Keratinocyte (primary cell): Measurements from ENCODE around the gene TMEM204. TPM values are rescaled to one million over a fixed set of nuclear protein-coding genes. Genes with fewer than 3 reads are reported as not detected.

Experiments used
- DNase-seq: peaks from one replicate; pipeline ENCODE4 v3.0.0-alpha.2; 2011; ENCODE audit warnings: low read depth, missing footprints, low spot score
- FAIRE-seq: peaks from 2 replicates; lab custom pipeline; 2011; peaks lifted over from hg19 to GRCh38; lab: Jason Lieb, UNC
- H2AFZ ChIP-seq: 2 replicates; pipeline ENCODE4 v1.6.0; 2012; ENCODE audit warnings: low read length, control low read depth, inconsistent platforms; ENCODE audit not compliant: control insufficient read depth
- H3K27ac ChIP-seq: 2 replicates; pipeline ENCODE4 v1.5.1; 2011; ENCODE audit warnings: low read length; ENCODE audit not compliant: control insufficient read depth, insufficient read depth
- H3K27me3 ChIP-seq: 3 replicates; pipeline ENCODE4 v1.6.0; 2011; ENCODE audit warnings: low read length; ENCODE audit not compliant: control insufficient read depth, insufficient read depth; ENCODE audit errors: extremely low read depth
- H3K36me3 ChIP-seq, 2 experiments: 2 replicates in 1 of 2; 3 replicates in 1 of 2; pipeline ENCODE4 v1.5.1; 2011; ENCODE audit warnings: low read length in 2 of 2, mild to moderate bottlenecking in 1 of 2; ENCODE audit not compliant: control insufficient read depth in 2 of 2, insufficient read depth in 2 of 2; ENCODE audit errors: extremely low read depth in 1 of 2
- H3K4me1 ChIP-seq: 3 replicates; pipeline ENCODE4 v1.5.1; 2011; ENCODE audit warnings: low read length; ENCODE audit not compliant: control insufficient read depth, insufficient read depth; ENCODE audit errors: extremely low read depth
- H3K4me2 ChIP-seq: 3 replicates; pipeline ENCODE4 v1.6.0; 2011; ENCODE audit warnings: low read depth, low read length; ENCODE audit not compliant: control insufficient read depth, insufficient read depth; ENCODE audit errors: extremely low read depth
- H3K4me3 ChIP-seq, 3 experiments: fragments of 200-600 bp in 1 of 3; sonication (generic) in 1 of 3; 2 replicates in 2 of 3; 3 replicates in 1 of 3; pipeline ENCODE4 v1.5.1; 2011 to 2016; ENCODE audit warnings: low read length in 3 of 3, mild to moderate bottlenecking in 3 of 3, control low read depth in 2 of 3, inconsistent platforms in 1 of 3, low read depth in 1 of 3, mixed read lengths in 1 of 3, mixed run types in 1 of 3, moderate library complexity in 1 of 3; ENCODE audit not compliant: control insufficient read depth in 2 of 3, insufficient read depth in 2 of 3; ENCODE audit errors: extremely low read depth in 1 of 3
- H3K79me2 ChIP-seq: 2 replicates; pipeline ENCODE4 v1.6.0; 2012; ENCODE audit warnings: low read length; ENCODE audit not compliant: control insufficient read depth, insufficient read depth
- H3K9ac ChIP-seq: 3 replicates; pipeline ENCODE4 v1.6.0; 2011; ENCODE audit warnings: low read length; ENCODE audit not compliant: control insufficient read depth, insufficient read depth; ENCODE audit errors: extremely low read depth
- H3K9me1 ChIP-seq: 3 replicates; pipeline ENCODE4 v1.6.0; 2011; ENCODE audit warnings: low read length; ENCODE audit not compliant: control insufficient read depth, insufficient read depth; ENCODE audit errors: extremely low read depth
- H3K9me3 ChIP-seq: 2 replicates; pipeline ENCODE4 v1.5.1; 2012; ENCODE audit warnings: low read depth, low read length; ENCODE audit not compliant: control insufficient read depth
- H4K20me1 ChIP-seq: 3 replicates; pipeline ENCODE4 v1.6.0; 2011; ENCODE audit warnings: low read length; ENCODE audit not compliant: control insufficient read depth, insufficient read depth; ENCODE audit errors: extremely low read depth
- CTCF ChIP-seq, 3 experiments: IDR thresholded peaks in 1 of 3; conservative IDR thresholded peaks in 1 of 3; optimal IDR thresholded peaks in 1 of 3; 2 replicates in 2 of 3; 3 replicates in 1 of 3; pipeline versions ENCODE3 to v1.5.1; 2011; ENCODE audit warnings: low read length in 3 of 3, mild to moderate bottlenecking in 3 of 3, moderate library complexity in 2 of 3, control low read depth in 1 of 3, inconsistent platforms in 1 of 3; ENCODE audit not compliant: insufficient read depth in 2 of 3; ENCODE audit errors: extremely low read depth in 1 of 3
- EZH2 ChIP-seq: IDR thresholded peaks from one replicate; pipeline ENCODE4 v1.6.1; 2012; ENCODE audit warnings: inconsistent platforms, mild to moderate bottlenecking, low read length, moderate library complexity
- dilution Hi-C: fragments of 300-500 bp; cut with MboI; formaldehyde crosslinking; loops from one replicate; pipeline ENCODE4 v1.7.0; 2020; ENCODE audit warnings: low sequenced_read_pairs; ENCODE audit not compliant: extremely low pct_ligation_motif_present
- polyA plus RNA-seq, 5 experiments: library from polyadenylated mRNA; depleted of rRNA in 3 of 5; stranded (reverse) in 3 of 5; stranded (forward) in 1 of 5; unstranded in 1 of 5; fragments of >200 nt; gene quantifications; 1 replicate in 1 of 5; 2 replicates in 3 of 5; 3 replicates in 1 of 5; pipeline versions ENCODE4 v1.2.1 to v1.2.3, GENCODE V29; 2011 to 2012; ENCODE audit warnings: missing spikeins in 2 of 5, low read depth in 1 of 5, low replicate concordance in 1 of 5

The TMEM204 gene
- polyA plus RNA-seq, 1 donor (not counting 4 experiments of a cell fraction or from before 2014, with no cell fraction given) = 1.0 TPM

- H3K27ac ChIP-seq = no peak overlapping the region
- no peak overlapping the region for H3K4me3 ChIP-seq
- DNase-seq (no peak), FAIRE-seq (no peak)
- H3K36me3 ChIP-seq = peaks cover 11 to 13% of the 10 kb centered on the region in 2 experiments
- TF ChIP-seq EZH2 = no peak
- no peak for TF ChIP-seq CTCF (optimal IDR thresholded peaks at IDR 0.05 in 1 of 3, IDR thresholded peaks at IDR 0.05 in 1 of 3, conservative IDR thresholded peaks at IDR 0.05 in 1 of 3; ENCODE audit: extremely low read depth in 1 of 3, insufficient read depth in 2 of 3, low read length in 3 of 3)
- no peaks in the 10 kb centered on the region for H4K20me1 ChIP-seq
- H3K9ac ChIP-seq = no peak overlapping the region
- no peak overlapping the region for H3K4me2 ChIP-seq
- H3K9me3 ChIP-seq = no peaks in the 10 kb centered on the region
- no peaks in the 10 kb centered on the region for H3K27me3 ChIP-seq
- dilution Hi-C loops = no loop called here
- H3K9me1 ChIP-seq = no peaks in the 10 kb centered on the region
- H3K79me2 ChIP-seq = peaks cover 16% of the 10 kb centered on the region
- no peaks in the 10 kb centered on the region for H3K4me1 ChIP-seq
- no peak overlapping the region for H2AFZ ChIP-seq
Measured at GRCh38 chr16:1499756-1500464, 33.6 kb upstream of the TMEM204 start.

GRCh38 chr16:1500465-1501150, 32.9 kb upstream of the TMEM204 start:
- no peaks in the 10 kb centered on the region for H4K20me1 ChIP-seq
- dilution Hi-C loops = no loop called here
- no peak overlapping the region for H2AFZ ChIP-seq
- H3K9ac ChIP-seq = no peak overlapping the region
- peaks cover 9 to 13% of the 10 kb centered on the region in 2 experiments for H3K36me3 ChIP-seq
- H3K79me2 ChIP-seq = peaks cover 11% of the 10 kb centered on the region
- no peak overlapping the region for H3K4me2 ChIP-seq
- H3K9me3 ChIP-seq = no peaks in the 10 kb centered on the region
- no peak for TF ChIP-seq CTCF (optimal IDR thresholded peaks at IDR 0.05 in 1 of 3, IDR thresholded peaks at IDR 0.05 in 1 of 3, conservative IDR thresholded peaks at IDR 0.05 in 1 of 3; ENCODE audit: extremely low read depth in 1 of 3, insufficient read depth in 2 of 3, low read length in 3 of 3)
- no peak for TF ChIP-seq EZH2
- no peaks in the 10 kb centered on the region for H3K4me1 ChIP-seq
- no peak for FAIRE-seq
- H3K9me1 ChIP-seq = no peaks in the 10 kb centered on the region
- H3K4me3 ChIP-seq = no peak overlapping the region
- no peak overlapping the region for H3K27ac ChIP-seq
- H3K27me3 ChIP-seq = no peaks in the 10 kb centered on the region
- no peak for DNase-seq
